ENCODE results near the gene ATP2B2. TPM values are rescaled to one million over a fixed set of nuclear protein-coding genes. Genes with fewer than 3 reads are reported as not detected.

ATP2B2 gene
- total and polyA plus RNA-seq, 9 of the 15 experiments (the other 6 are each of a cell fraction or from before 2014, with no cell fraction given) = 0.06 TPM; not detected in 8

- Histone ChIP-seq H3K9me3 (replicated peaks; ENCODE audit: control insufficient read depth, insufficient read depth, low read depth, low read length) (no peaks in the 10 kb centered on the region), H3K9me1 (ENCODE audit: control insufficient read depth, insufficient read depth, low read length) (no peaks in the 10 kb centered on the region), H3K27me3 (ENCODE audit: control insufficient read depth in 2 of 2, insufficient read depth in 2 of 2, low read length in 2 of 2) (peaks cover 11 to 41% of the 10 kb centered on the region in 2 experiments), H3K79me2 (ENCODE audit: control insufficient read depth, insufficient read depth, low read length) (no peaks in the 10 kb centered on the region), H3K9ac (ENCODE audit: insufficient read depth in 1 of 2, low read depth in 2 of 2, low read length in 2 of 2) (no peak overlapping the region), H3K4me2 (ENCODE audit: insufficient read depth, low read length) (no peak overlapping the region), H4K20me1 (replicated peaks; ENCODE audit: control insufficient read depth, insufficient read depth, low read length) (peaks cover 6% of the 10 kb centered on the region; the same call in 1 of the 2 replicates), H2AFZ (ENCODE audit: low read depth, low read length) (no peak overlapping the region), H3K36me3 (ENCODE audit: control insufficient read depth, insufficient read depth, low read length) (no peaks in the 10 kb centered on the region), H3K4me3 (no peak overlapping the region), H3K27ac (ENCODE audit: extremely low read depth, low read depth, low read length) (no peak overlapping the region), H3K4me1 (replicated peaks in 1 of 2; ENCODE audit: control insufficient read depth in 2 of 2, insufficient read depth in 2 of 2, low read length in 2 of 2) (no peaks in the 10 kb centered on the region)
- ATAC-seq (no peak), DNase-seq (ENCODE audit: extremely low read depth in 1 of 4, low spot score in 3 of 4) (no peak), FAIRE-seq (no peak)
- in situ Hi-C loops (cut with MboI) (no loop called here), intact Hi-C loops (cut with micrococcal nuclease) (no loop called here)
- ChIA-PET CTCF (ENCODE audit: low intra/inter-chr PET ratio) (interaction anchor here (0.6 kb wide), 1 partner anchor 48 kb away, joined by 3 read pairs; no protein-coding TSS in a partner anchor), POLR2A (interaction anchor here (1.0 kb wide), 1 partner anchor 18 kb away, joined by 4 read pairs; no protein-coding TSS in a partner anchor)
- 0% methylated on average over 7 of the region's 7 CpGs for WGBS (ENCODE audit: insufficient coverage, low coverage, missing lambda C conversion rate)
- no TSS peak for BruUV-seq (replicated peaks)
- TF ChIP-seq CHCHD3 (CRISPR knock-in tag; IDR thresholded peaks at IDR 0.05) = no peak
- TF ChIP-seq NCOR1 (IDR thresholded peaks at IDR 0.05) = no peak
- TF ChIP-seq MYNN (IDR thresholded peaks at IDR 0.05) = no peak
- TF ChIP-seq MYNN (CRISPR knock-in tag; IDR thresholded peaks at IDR 0.05) = no peak
- TF ChIP-seq SOX6 (IDR thresholded peaks at IDR 0.05) = no peak
- TF ChIP-seq ZNF766 (CRISPR knock-in tag; conservative IDR thresholded peaks at IDR 0.05) = no peak
- no peak for TF ChIP-seq TAF9B (IDR thresholded peaks at IDR 0.05; ENCODE audit: partially characterized antibody)
- TF ChIP-seq KLF10 (CRISPR knock-in tag; IDR thresholded peaks at IDR 0.05) = no peak
- no peak for TF ChIP-seq ARID4B (CRISPR knock-in tag; IDR thresholded peaks at IDR 0.05)
- no peak for TF ChIP-seq CBX5 (IDR thresholded peaks at IDR 0.05; ENCODE audit: borderline replicate concordance, low read depth)
- TF ChIP-seq GABPB2 (CRISPR knock-in tag; conservative IDR thresholded peaks at IDR 0.05) = no peak
- TF ChIP-seq STAT6 (CRISPR knock-in tag; IDR thresholded peaks at IDR 0.05) = no peak
- no peak for TF ChIP-seq SRSF9 (IDR thresholded peaks at IDR 0.05; ENCODE audit: borderline replicate concordance, low read depth, low read length)
- TF ChIP-seq U2AF2 (optimal IDR thresholded peaks at IDR 0.05; ENCODE audit: low read depth, low read length) = no peak
- TF ChIP-seq HNRNPH1 (optimal IDR thresholded peaks at IDR 0.05; ENCODE audit: low read depth, low read length) = no peak
- no peak for TF ChIP-seq PCBP2 (IDR thresholded peaks at IDR 0.05; ENCODE audit: low read depth, low read length, poor library complexity, severe bottlenecking)
- no peak for TF ChIP-seq CBX3 (IDR thresholded peaks at IDR 0.05; ENCODE audit: borderline replicate concordance in 1 of 2, low read length in 2 of 2)
These were observed 27.8 kb upstream of the ATP2B2 start for GRCh38 chr3:10532939-10533736.
